Endothelial cell of umbilical vein (primary cell): Measurements from ENCODE around the gene CAMKK2.

Experiments
- EZH2 ChIP-seq: IDR thresholded peaks from 2 replicates; pipeline ENCODE4 v1.6.1; 2012; ENCODE audit warnings: borderline replicate concordance, low read depth, mild to moderate bottlenecking, moderate library complexity, low read length, inconsistent platforms; ENCODE audit not compliant: severe bottlenecking
- JUN ChIP-seq: IDR thresholded peaks from 2 replicates; pipeline ENCODE4 v1.6.1; 2011; ENCODE audit warnings: borderline replicate concordance, low read depth; ENCODE audit not compliant: insufficient read length, insufficient read depth
- MYC ChIP-seq: IDR thresholded peaks from one replicate; pipeline ENCODE4 v1.6.1; 2011; ENCODE audit warnings: mild to moderate bottlenecking, low read depth, low read length
- POLR2A ChIP-seq: IDR thresholded peaks from 2 replicates; pipeline ENCODE4 v1.6.1; 2012; ENCODE audit warnings: low read depth, mild to moderate bottlenecking, control low read depth, low read length
- POLR2AphosphoS5 ChIP-seq: IDR thresholded peaks from 2 replicates; pipeline ENCODE4 v1.6.1; 2012; ENCODE audit warnings: low read depth, mild to moderate bottlenecking, control low read depth, low read length, moderate library complexity; ENCODE audit not compliant: insufficient read depth
- TF ChIP-seq, protein P1 (sequence below), 2 donors: IDR thresholded peaks; 1 replicate in 1 of 2; 2 replicates in 1 of 2; pipeline ENCODE4 v1.5.1; 2011; ENCODE audit warnings: low read length in 2 of 2, mild to moderate bottlenecking in 2 of 2, moderate library complexity in 2 of 2, control low read depth in 1 of 2, inconsistent platforms in 1 of 2, low read depth in 1 of 2; ENCODE audit not compliant: insufficient read depth in 1 of 2; ENCODE audit errors: extremely low read depth in 1 of 2

DNA sequence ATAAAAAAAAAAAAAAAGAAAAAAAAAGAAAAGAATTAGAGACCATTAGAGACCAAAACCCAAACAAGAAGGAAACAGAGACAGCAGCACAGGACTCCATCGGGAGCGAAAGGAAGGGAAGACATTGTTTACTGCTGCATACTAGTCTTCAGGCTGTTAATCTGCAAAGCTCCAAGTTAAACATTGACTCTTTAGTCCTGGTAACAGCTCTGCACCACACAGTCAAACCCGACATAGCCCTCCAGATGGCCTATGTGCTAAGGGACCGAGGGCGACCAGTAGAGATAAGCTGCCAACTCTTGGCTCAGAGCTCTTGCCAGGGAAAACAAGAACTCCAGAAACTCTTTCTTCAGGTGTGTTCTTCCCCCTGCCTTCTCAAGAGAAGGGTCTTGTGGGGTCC, 78.7 kb downstream of the CAMKK2 start:
- no peak for TF ChIP-seq MYC
- TF ChIP-seq EZH2: no peak
- TF ChIP-seq JUN: no peak
- TF ChIP-seq, protein P1, sequence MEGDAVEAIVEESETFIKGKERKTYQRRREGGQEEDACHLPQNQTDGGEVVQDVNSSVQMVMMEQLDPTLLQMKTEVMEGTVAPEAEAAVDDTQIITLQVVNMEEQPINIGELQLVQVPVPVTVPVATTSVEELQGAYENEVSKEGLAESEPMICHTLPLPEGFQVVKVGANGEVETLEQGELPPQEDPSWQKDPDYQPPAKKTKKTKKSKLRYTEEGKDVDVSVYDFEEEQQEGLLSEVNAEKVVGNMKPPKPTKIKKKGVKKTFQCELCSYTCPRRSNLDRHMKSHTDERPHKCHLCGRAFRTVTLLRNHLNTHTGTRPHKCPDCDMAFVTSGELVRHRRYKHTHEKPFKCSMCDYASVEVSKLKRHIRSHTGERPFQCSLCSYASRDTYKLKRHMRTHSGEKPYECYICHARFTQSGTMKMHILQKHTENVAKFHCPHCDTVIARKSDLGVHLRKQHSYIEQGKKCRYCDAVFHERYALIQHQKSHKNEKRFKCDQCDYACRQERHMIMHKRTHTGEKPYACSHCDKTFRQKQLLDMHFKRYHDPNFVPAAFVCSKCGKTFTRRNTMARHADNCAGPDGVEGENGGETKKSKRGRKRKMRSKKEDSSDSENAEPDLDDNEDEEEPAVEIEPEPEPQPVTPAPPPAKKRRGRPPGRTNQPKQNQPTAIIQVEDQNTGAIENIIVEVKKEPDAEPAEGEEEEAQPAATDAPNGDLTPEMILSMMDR (IDR thresholded peaks at IDR 0.05; ENCODE audit: extremely low read depth in 1 of 2, insufficient read depth in 1 of 2, low read depth in 1 of 2, low read length in 2 of 2): no peak
- TF ChIP-seq POLR2A: no peak
- no peak for TF ChIP-seq POLR2AphosphoS5
